Peyer's patch (tissue), 4 donors: ENCODE measurements around the gene UVSSA.

ENCODE experiments used
- CTCF ChIP-seq, 6 experiments: fragments of 450-650 bp in 4 of 6; fragments of 200-600 bp in 2 of 6; sonication (generic) in 1 of 6; IDR thresholded peaks; one replicate each; pipeline ENCODE4 v1.5.1; 2017 to 2019; ENCODE audit warnings: antibody characterized with exemption in 6 of 6, mild to moderate bottlenecking in 3 of 6, moderate library complexity in 1 of 6
- POLR2A ChIP-seq, 2 donors: fragments of 450-650 bp; IDR thresholded peaks; one replicate each; pipeline ENCODE4 v1.5.1; 2017; ENCODE audit warnings: antibody characterized with exemption in 2 of 2, mild to moderate bottlenecking in 2 of 2, moderate library complexity in 2 of 2

DNA sequence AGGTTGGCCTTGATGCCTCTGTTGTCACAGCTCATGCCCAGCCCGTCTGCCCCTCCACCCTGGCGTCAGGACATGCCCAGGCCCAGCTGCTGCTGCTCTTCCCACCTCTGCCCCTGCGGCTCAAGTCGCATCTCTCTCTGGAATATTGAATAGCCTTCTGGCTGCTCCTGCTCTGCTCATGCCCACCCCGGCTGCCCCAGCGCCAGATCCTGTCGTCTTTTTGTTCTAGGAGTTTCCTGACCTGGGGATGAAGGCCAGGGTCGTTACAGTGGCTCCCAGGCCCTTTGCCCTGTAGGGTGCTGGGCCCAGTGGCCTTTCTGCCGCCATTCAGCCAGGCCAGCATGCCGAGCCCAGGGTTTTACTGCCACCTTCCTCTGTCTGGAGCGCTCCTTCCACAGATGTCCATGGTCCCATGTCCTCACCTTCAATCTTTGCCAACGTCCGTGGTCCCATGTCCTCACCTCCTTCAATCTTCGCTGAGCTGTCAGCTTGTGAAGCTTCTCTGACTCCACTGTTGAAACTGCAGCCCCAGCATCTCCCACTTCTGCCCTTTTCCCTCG lies 47.6 kb upstream of the UVSSA start:
- TF ChIP-seq CTCF (IDR thresholded peaks at IDR 0.05), result no peak
- no peak for TF ChIP-seq POLR2A (IDR thresholded peaks at IDR 0.05)
